Mesendoderm (in vitro differentiated cells): ENCODE results near the gene ELP4.
"Not testable (repeated sequence)": the region's sequence is repeated elsewhere in the genome, so short reads cannot be mapped to it uniquely, and the experiment has no call there.

Source experiments
- DNase-seq: peaks from one replicate; pipeline ENCODE4 v3.0.0; 2013
- H2AK5ac ChIP-seq: 2 replicates; pipeline ENCODE4 v1.6.1; 2013; ENCODE audit warnings: low read length, inconsistent platforms
- H2BK120ac ChIP-seq: 2 replicates; pipeline ENCODE4 v1.6.1; 2013; ENCODE audit warnings: low read depth, mild to moderate bottlenecking, low read length, moderate library complexity, mixed read lengths
- H2BK15ac ChIP-seq: replicated peaks from 2 replicates; pipeline ENCODE4 v1.6.1; 2013; ENCODE audit warnings: low read depth, mild to moderate bottlenecking, moderate library complexity
- H2BK5ac ChIP-seq: 2 replicates; pipeline ENCODE4 v1.6.1; 2013; ENCODE audit warnings: low read length, inconsistent platforms
- H3K18ac ChIP-seq: 2 replicates; pipeline ENCODE4 v1.6.1; 2013; ENCODE audit warnings: mild to moderate bottlenecking, low read length, mixed read lengths
- H3K23ac ChIP-seq: one replicate; pipeline ENCODE4 v1.6.1; 2013; ENCODE audit warnings: low read length
- H3K27ac ChIP-seq: 2 replicates; pipeline ENCODE4 v1.5.1; 2013; ENCODE audit warnings: low read depth, mild to moderate bottlenecking, inconsistent platforms, low read length, moderate library complexity
- H3K27me3 ChIP-seq: 2 replicates; pipeline ENCODE4 v1.6.1; 2013; ENCODE audit warnings: low read length, control low read depth, mild to moderate bottlenecking, inconsistent platforms; ENCODE audit not compliant: insufficient read depth, poor library complexity
- H3K36me3 ChIP-seq: 2 replicates; pipeline ENCODE4 v1.6.1; 2013; ENCODE audit warnings: low read length, inconsistent platforms; ENCODE audit not compliant: control insufficient read depth, insufficient read depth
- H3K4ac ChIP-seq: one replicate; pipeline ENCODE4 v1.6.1; 2013; ENCODE audit warnings: low read depth, mild to moderate bottlenecking, low read length, moderate library complexity
- H3K4me1 ChIP-seq: 2 replicates; pipeline ENCODE4 v1.6.1; 2013; ENCODE audit warnings: low read depth, low read length, inconsistent platforms; ENCODE audit not compliant: control insufficient read depth
- H3K4me2 ChIP-seq: 2 replicates; pipeline ENCODE4 v1.6.1; 2013; ENCODE audit warnings: low read length
- H3K4me3 ChIP-seq: 2 replicates; pipeline ENCODE4 v1.5.1; 2013; ENCODE audit warnings: mild to moderate bottlenecking, low read length
- H3K56ac ChIP-seq: one replicate; pipeline ENCODE4 v1.6.1; 2013; ENCODE audit warnings: low read length
- H3K79me1 ChIP-seq: 2 replicates; pipeline ENCODE4 v1.6.1; 2013; ENCODE audit warnings: low read length, inconsistent platforms
- H3K79me2 ChIP-seq: 2 replicates; pipeline ENCODE4 v1.6.1; 2013; ENCODE audit warnings: mild to moderate bottlenecking, low read length; ENCODE audit not compliant: control insufficient read depth, insufficient read depth
- H3K9ac ChIP-seq: 2 replicates; pipeline ENCODE4 v1.6.1; 2013; ENCODE audit warnings: low read length, inconsistent platforms
- H4K5ac ChIP-seq: one replicate; pipeline ENCODE4 v1.6.1; 2013; ENCODE audit warnings: low read length
- H4K8ac ChIP-seq: one replicate; pipeline ENCODE4 v1.6.1; 2013; ENCODE audit warnings: low read depth, mild to moderate bottlenecking, control low read depth, low read length, moderate library complexity
- WGBS: extraction: QIAGEN DNeasy Blood & Tissue Kit; methylation state at CpG from one replicate; pipeline ENCODE4 v1.1.7; 2013; ENCODE audit warnings: low lambda C conversion rate, missing lambda C conversion rate; ENCODE audit not compliant: insufficient coverage; ENCODE audit errors: extremely low coverage; 5-methylcytosine and 5-hydroxymethylcytosine counted together

ELP4 gene

DNA sequence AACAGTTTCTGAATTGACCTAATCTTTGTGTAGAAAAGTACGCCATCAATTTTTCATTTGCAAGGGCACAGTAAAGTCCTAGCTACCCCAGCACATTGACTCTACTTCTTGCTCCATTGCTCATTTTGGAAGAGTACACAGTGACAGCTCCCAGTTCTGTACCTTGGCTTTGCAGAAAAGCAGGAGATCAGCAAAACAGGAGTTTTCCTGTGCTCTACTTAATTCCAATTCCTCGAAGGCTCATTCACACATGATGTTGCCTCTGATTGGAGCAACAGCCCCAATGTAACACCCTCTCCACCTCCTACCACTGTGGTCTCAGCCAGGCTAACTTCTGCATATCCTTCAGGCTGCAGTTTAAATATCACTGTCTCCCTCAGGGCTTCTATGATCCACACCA lies 182.9 kb downstream of the ELP4 start:
- Histone ChIP-seq H3K79me2 (no peaks in the 10 kb centered on the region), H3K56ac (no peak overlapping the region), H3K4me2 (no peak overlapping the region), H2BK5ac (no peak overlapping the region), H3K4me1 (no peaks in the 10 kb centered on the region), H4K8ac (no peak overlapping the region), H3K27ac (no peak overlapping the region), H3K9ac (no peak overlapping the region), H3K36me3 (no peaks in the 10 kb centered on the region), H2BK120ac (no peak overlapping the region), H3K27me3 (no peaks in the 10 kb centered on the region), H2AK5ac (no peak overlapping the region), H3K18ac (no peak overlapping the region), H3K79me1 (no peaks in the 10 kb centered on the region), H4K5ac (no peak overlapping the region), H2BK15ac (no peak overlapping the region), H3K23ac (no peak overlapping the region), H3K4ac (no peak overlapping the region), H3K4me3 (no peak overlapping the region)
- no CpG with 5 or more reads among the region's 2 CpGs for WGBS
- DNase-seq = no peak

DNA sequence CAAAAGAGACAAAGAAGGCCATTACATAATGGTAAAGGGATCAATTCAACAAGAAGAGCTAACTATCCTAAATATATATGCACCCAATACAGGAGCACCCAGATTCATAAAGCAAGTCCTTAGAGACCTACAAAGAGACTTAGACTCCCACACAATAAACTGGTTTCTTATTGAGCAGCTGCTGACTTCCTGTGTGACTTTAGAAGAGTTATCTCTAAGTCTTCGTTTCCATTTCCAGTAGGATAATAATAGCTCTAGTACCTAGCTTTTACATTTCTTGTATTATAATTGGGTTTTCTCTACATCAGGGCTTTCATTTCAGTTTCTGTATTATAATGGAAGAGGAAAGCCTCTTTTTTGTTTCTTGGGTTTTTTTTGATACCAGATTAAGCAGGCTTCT lies 187.5 kb downstream of the ELP4 start:
- H3K27ac ChIP-seq, H2AK5ac ChIP-seq, H2BK120ac ChIP-seq, H3K27me3 ChIP-seq, H3K36me3 ChIP-seq, H3K4me2 ChIP-seq, H3K4me1 ChIP-seq, H4K8ac ChIP-seq, H4K5ac ChIP-seq, H3K4ac ChIP-seq, H2BK5ac ChIP-seq, H3K9ac ChIP-seq, H3K79me1 ChIP-seq, DNase-seq, H3K4me3 ChIP-seq, H2BK15ac ChIP-seq, H3K23ac ChIP-seq, H3K56ac ChIP-seq, H3K18ac ChIP-seq, H3K79me2 ChIP-seq: not testable (repeated sequence)
- WGBS = no CpG with 5 or more reads among the region's 1 CpG

DNA sequence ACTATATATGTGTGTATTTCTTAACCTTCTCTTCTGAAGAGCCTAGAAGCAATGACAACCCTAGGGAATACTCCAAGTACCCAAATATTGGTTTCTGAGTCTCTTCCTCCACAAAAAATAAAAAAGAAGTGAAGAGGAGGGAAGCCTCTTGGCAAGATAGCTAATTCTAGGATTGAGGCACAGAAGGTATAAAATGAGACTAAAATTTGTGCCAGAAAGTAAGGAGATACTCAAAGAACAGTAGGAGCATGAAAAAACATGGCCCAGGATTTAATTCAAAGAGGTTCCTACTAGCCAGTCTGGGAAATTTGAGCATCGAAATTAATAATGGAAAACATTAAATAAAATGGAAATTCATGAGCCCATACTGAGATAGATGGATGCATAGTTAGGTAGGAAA lies 189.5 kb downstream of the ELP4 start:
- Histone ChIP-seq H3K4me3 (no peak overlapping the region), H2BK15ac (no peak overlapping the region), H4K8ac (no peak overlapping the region), H3K56ac (no peak overlapping the region), H3K4ac (no peak overlapping the region), H2BK120ac (no peak overlapping the region), H3K23ac (no peak overlapping the region), H3K27me3 (no peaks in the 10 kb centered on the region), H3K27ac (no peak overlapping the region), H3K36me3 (no peaks in the 10 kb centered on the region), H2BK5ac (no peak overlapping the region), H3K79me1 (no peaks in the 10 kb centered on the region), H3K4me1 (no peaks in the 10 kb centered on the region), H3K18ac (no peak overlapping the region), H2AK5ac (no peak overlapping the region), H3K79me2 (no peaks in the 10 kb centered on the region), H3K9ac (no peak overlapping the region), H4K5ac (no peak overlapping the region), H3K4me2 (no peak overlapping the region)
- no CpG with 5 or more reads among the region's 1 CpG for WGBS
- no peak for DNase-seq

DNA sequence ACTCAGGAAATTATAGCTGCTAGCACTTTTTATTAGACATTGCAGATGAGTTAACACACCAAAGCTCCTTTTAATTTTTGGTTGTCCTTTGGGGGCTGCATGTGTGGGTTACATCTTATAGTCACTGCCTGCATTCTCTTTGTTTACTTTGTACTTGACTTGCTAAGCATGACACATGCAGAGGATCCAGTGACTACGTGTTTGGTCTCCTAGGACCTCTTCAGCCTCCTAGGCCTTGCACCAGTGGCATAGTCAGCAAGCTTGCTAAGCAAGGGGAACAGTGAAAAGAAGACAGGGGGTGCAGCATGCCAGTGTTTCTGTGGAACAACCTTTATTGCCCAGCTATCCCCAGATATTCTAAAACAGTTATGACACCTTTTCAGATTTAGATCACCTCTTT lies 193.4 kb downstream of the ELP4 start:
- no CpG with 5 or more reads among the region's 1 CpG for WGBS
- Histone ChIP-seq H2AK5ac (no peak overlapping the region), H3K36me3 (no peaks in the 10 kb centered on the region), H2BK15ac (no peak overlapping the region), H3K23ac (no peak overlapping the region), H3K56ac (no peak overlapping the region), H4K5ac (no peak overlapping the region), H3K4ac (no peak overlapping the region), H3K4me1 (no peaks in the 10 kb centered on the region), H2BK5ac (no peak overlapping the region), H4K8ac (no peak overlapping the region), H2BK120ac (no peak overlapping the region), H3K27me3 (no peaks in the 10 kb centered on the region), H3K4me3 (no peak overlapping the region), H3K79me2 (no peaks in the 10 kb centered on the region), H3K9ac (no peak overlapping the region), H3K18ac (no peak overlapping the region), H3K79me1 (no peaks in the 10 kb centered on the region), H3K27ac (no peak overlapping the region), H3K4me2 (no peak overlapping the region)
- DNase-seq = peak; percentile 16

DNA sequence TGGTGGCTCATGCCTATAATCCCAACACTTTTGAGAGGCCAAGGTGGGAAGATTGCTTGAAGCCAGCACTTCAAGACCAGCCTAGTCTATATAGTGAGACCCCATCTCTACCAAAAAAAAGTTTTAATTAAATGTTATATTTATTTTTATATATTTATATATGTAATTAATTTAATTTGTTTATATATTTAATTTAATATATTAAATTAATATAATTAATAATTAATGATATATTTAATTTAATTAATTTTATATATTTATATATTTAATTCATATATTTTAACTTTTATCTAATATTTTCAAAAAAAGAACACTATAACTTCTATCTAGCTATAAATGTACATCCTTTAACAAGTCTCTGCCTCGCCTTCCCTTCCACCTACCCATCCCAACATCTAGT lies 196.8 kb downstream of the ELP4 start:
- no peak overlapping the region for H2BK15ac ChIP-seq
- H3K79me1 ChIP-seq = no peaks in the 10 kb centered on the region
- no peak overlapping the region for H3K23ac ChIP-seq
- no peak overlapping the region for H2AK5ac ChIP-seq
- H4K8ac ChIP-seq = no peak overlapping the region
- H4K5ac ChIP-seq = no peak overlapping the region
- no peak for DNase-seq
- H3K4me3 ChIP-seq = no peak overlapping the region
- H3K9ac ChIP-seq = no peak overlapping the region
- H3K4me1 ChIP-seq = no peaks in the 10 kb centered on the region
- H3K27me3 ChIP-seq = no peaks in the 10 kb centered on the region
- H3K4me2 ChIP-seq = no peak overlapping the region
- no peak overlapping the region for H3K4ac ChIP-seq
- H3K79me2 ChIP-seq = no peaks in the 10 kb centered on the region
- H3K36me3 ChIP-seq = no peaks in the 10 kb centered on the region
- H3K18ac ChIP-seq = no peak overlapping the region
- no peak overlapping the region for H2BK120ac ChIP-seq
- no peak overlapping the region for H3K27ac ChIP-seq
- no CpG with 5 or more reads among the region's 1 CpG for WGBS
- H3K56ac ChIP-seq = no peak overlapping the region
- no peak overlapping the region for H2BK5ac ChIP-seq

DNA sequence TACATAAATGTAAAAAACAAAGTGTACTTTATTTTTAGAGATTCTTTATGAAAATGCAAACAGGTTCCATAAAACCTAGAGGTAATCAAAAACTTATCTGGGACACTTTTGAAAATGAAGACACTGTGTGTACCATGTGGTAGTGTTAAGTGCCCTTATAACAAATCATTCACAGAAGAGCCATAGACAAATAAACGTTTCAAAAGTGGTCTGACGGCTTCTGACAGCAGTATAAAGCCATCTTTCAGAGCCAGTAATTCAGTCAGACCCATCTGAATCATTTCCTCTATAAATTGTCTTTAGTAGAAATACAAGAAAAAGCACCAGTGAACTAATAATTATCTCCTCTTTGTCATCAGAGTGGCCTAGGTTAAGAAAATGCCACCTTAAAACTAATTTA lies 201.6 kb downstream of the ELP4 start:
- Histone ChIP-seq H4K8ac (no peak overlapping the region), H3K4me3 (no peak overlapping the region), H2BK5ac (no peak overlapping the region), H2BK15ac (no peak overlapping the region), H3K18ac (no peak overlapping the region), H3K4me2 (no peak overlapping the region), H3K27me3 (no peaks in the 10 kb centered on the region), H3K79me2 (no peaks in the 10 kb centered on the region), H3K56ac (no peak overlapping the region), H3K27ac (no peak overlapping the region), H3K23ac (no peak overlapping the region), H2AK5ac (no peak overlapping the region), H3K4ac (no peak overlapping the region), H3K9ac (no peak overlapping the region), H3K4me1 (no peaks in the 10 kb centered on the region), H3K36me3 (no peaks in the 10 kb centered on the region), H3K79me1 (no peaks in the 10 kb centered on the region), H4K5ac (no peak overlapping the region), H2BK120ac (no peak overlapping the region)
- no CpG with 5 or more reads among the region's 2 CpGs for WGBS
- DNase-seq = no peak
